ENCODE results near the gene THSD7B. TPM values are rescaled to one million over a fixed set of nuclear protein-coding genes. Genes with fewer than 3 reads are reported as not detected.
A peak's percentile ranks its signal among the peaks of the same experiment; 100 is the strongest.
"Not testable (repeated sequence)": the region's sequence is repeated elsewhere in the genome, so short reads cannot be mapped to it uniquely, and the experiment has no call there.

The THSD7B gene
- 2.1 TPM for total RNA-seq

GRCh38 chr2:136765256-136766072, at the start of gene THSD7B:
Gene THSD7B (plus strand): TSS chr2:136765545. CDS start chr2:136882179, 116,634 bp downstream.
- peak within 1 kb of the TSS; percentile 53 to 60 (median 58) for H3K4me3 ChIP-seq (ENCODE audit: low read length in 3 of 3)
- H3K9me3 ChIP-seq (ENCODE audit: control insufficient read depth in 3 of 3, low read length in 3 of 3): no peaks in the 10 kb centered on the region
- H3K4me1 ChIP-seq (ENCODE audit: control insufficient read depth in 3 of 3, insufficient read depth in 3 of 3, low read length in 3 of 3): peaks cover 11 to 13% (median 11%) of the 10 kb centered on the region in 3 donors
- H3K36me3 ChIP-seq (ENCODE audit: control insufficient read depth in 3 of 3, insufficient read depth in 3 of 3, low read length in 3 of 3): no peaks in the 10 kb centered on the region
- no peak within 1 kb of the TSS for H3K27ac ChIP-seq (ENCODE audit: low read depth, low read length)
- H3K27me3 ChIP-seq (ENCODE audit: control insufficient read depth in 3 of 3, insufficient read depth in 3 of 3, low read length in 3 of 3): peaks cover 25 to 34% (median 29%) of the 10 kb centered on the region in 3 donors
- H3K9ac ChIP-seq (ENCODE audit: low read depth in 1 of 3, low read length in 3 of 3): peak within 1 kb of the TSS in 1 of 3 donors; percentile 16

GRCh38 chr2:136718273-136718672, 47.1 kb upstream of the THSD7B start:
- Histone ChIP-seq H3K4me3 (ENCODE audit: low read length in 3 of 3) (no peak overlapping the region), H3K9me3 (ENCODE audit: control insufficient read depth in 3 of 3, low read length in 3 of 3) (peaks cover 0 to 2% (median 0%) of the 10 kb centered on the region in 3 donors), H3K27me3 (ENCODE audit: control insufficient read depth in 3 of 3, insufficient read depth in 3 of 3, low read length in 3 of 3) (no peaks in the 10 kb centered on the region), H3K4me1 (ENCODE audit: control insufficient read depth in 3 of 3, insufficient read depth in 3 of 3, low read length in 3 of 3) (no peaks in the 10 kb centered on the region), H3K9ac (ENCODE audit: low read depth in 1 of 3, low read length in 3 of 3) (no peak overlapping the region), H3K27ac (ENCODE audit: low read depth, low read length) (no peak overlapping the region), H3K36me3 (ENCODE audit: control insufficient read depth in 3 of 3, insufficient read depth in 3 of 3, low read length in 3 of 3) (no peaks in the 10 kb centered on the region)

DNA sequence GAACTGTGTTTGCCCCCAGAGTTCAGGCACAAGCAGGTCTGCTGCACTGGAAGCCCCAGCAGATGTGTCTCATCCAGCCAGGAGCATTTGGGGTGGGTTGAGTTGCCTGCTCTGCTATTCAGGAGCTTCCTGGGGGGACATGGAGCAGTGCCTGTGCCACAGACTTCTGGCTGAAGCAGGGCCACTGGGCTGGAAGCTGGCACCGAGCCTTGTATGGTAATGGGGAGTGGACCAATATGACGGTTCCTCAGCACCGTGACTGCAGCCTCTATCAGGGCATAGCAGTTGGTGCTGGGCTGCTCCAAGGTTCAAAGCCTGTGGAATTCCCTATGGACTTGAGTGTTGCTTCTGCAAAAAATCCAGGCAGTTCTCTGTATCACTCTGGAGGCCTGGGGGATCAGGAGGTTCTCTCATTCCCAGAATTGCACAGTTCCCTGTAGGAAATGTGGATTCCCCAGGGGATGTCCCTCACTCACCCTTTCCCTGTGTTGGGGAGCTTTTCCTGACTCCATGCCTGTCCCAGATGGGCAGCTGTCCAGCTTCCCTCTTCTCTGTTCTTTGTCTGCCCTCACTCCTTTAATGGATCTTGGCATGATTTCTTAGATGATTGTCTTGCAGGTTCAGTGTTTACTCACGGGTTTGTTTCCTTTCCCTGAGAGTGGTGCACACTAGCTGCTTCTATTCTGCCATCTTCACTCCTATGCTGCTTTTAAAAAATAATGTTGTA, 37.2 kb upstream of the THSD7B start:
- Histone ChIP-seq H3K9me3 (ENCODE audit: control insufficient read depth in 3 of 3, low read length in 3 of 3) (no peaks in the 10 kb centered on the region), H3K27me3 (ENCODE audit: control insufficient read depth in 3 of 3, insufficient read depth in 3 of 3, low read length in 3 of 3) (no peaks in the 10 kb centered on the region), H3K4me1 (ENCODE audit: control insufficient read depth in 3 of 3, insufficient read depth in 3 of 3, low read length in 3 of 3) (no peaks in the 10 kb centered on the region), H3K4me3 (ENCODE audit: low read length in 3 of 3) (no peak overlapping the region), H3K36me3 (ENCODE audit: control insufficient read depth in 3 of 3, insufficient read depth in 3 of 3, low read length in 3 of 3) (no peaks in the 10 kb centered on the region), H3K9ac (ENCODE audit: low read depth in 1 of 3, low read length in 3 of 3) (no peak overlapping the region), H3K27ac (ENCODE audit: low read depth, low read length) (no peak overlapping the region)

DNA sequence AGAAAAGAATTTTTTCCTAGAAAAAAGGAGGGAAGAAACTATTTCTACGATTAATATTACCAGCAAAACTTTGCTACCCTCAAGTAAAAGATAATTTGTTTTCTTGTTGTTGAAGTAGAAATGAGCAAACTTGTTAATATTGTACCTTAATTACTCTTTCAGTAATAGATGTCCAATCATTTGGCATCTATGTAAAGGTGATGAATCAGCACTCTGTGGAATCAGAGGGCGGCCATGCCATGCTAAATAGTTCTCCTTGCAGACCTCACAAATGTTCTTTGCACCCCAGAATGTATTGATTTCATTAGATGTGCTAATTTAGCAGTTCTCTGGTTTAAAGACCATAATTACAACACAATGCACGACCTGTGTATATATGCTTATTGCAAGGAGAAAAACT, 29.1 kb upstream of the THSD7B start:
- Histone ChIP-seq H3K27me3 (ENCODE audit: control insufficient read depth in 3 of 3, insufficient read depth in 3 of 3, low read length in 3 of 3) (no peaks in the 10 kb centered on the region), H3K9me3 (ENCODE audit: control insufficient read depth in 3 of 3, low read length in 3 of 3) (no peaks in the 10 kb centered on the region), H3K27ac (ENCODE audit: low read depth, low read length) (no peak overlapping the region), H3K36me3 (ENCODE audit: control insufficient read depth in 3 of 3, insufficient read depth in 3 of 3, low read length in 3 of 3) (no peaks in the 10 kb centered on the region), H3K4me3 (ENCODE audit: low read length in 3 of 3) (no peak overlapping the region), H3K9ac (ENCODE audit: low read depth in 1 of 3, low read length in 3 of 3) (no peak overlapping the region), H3K4me1 (ENCODE audit: control insufficient read depth in 3 of 3, insufficient read depth in 3 of 3, low read length in 3 of 3) (no peaks in the 10 kb centered on the region)

GRCh38 chr2:136738044-136738443, 27.3 kb upstream of the THSD7B start:
- Histone ChIP-seq H3K27ac (ENCODE audit: low read depth, low read length) (no peak overlapping the region), H3K4me1 (ENCODE audit: control insufficient read depth in 3 of 3, insufficient read depth in 3 of 3, low read length in 3 of 3) (no peaks in the 10 kb centered on the region), H3K4me3 (ENCODE audit: low read length in 3 of 3) (no peak overlapping the region), H3K27me3 (ENCODE audit: control insufficient read depth in 3 of 3, insufficient read depth in 3 of 3, low read length in 3 of 3) (no peaks in the 10 kb centered on the region), H3K9me3 (ENCODE audit: control insufficient read depth in 3 of 3, low read length in 3 of 3) (no peaks in the 10 kb centered on the region), H3K36me3 (ENCODE audit: control insufficient read depth in 3 of 3, insufficient read depth in 3 of 3, low read length in 3 of 3) (no peaks in the 10 kb centered on the region), H3K9ac (ENCODE audit: low read depth in 1 of 3, low read length in 3 of 3) (no peak overlapping the region)

- Histone ChIP-seq H3K9me3 (ENCODE audit: control insufficient read depth in 3 of 3, low read length in 3 of 3) (no peaks in the 10 kb centered on the region), H3K27ac (ENCODE audit: low read depth, low read length) (no peak overlapping the region)
Measured at GRCh38 chr2:136741471-136741870, 23.9 kb upstream of the THSD7B start.

DNA sequence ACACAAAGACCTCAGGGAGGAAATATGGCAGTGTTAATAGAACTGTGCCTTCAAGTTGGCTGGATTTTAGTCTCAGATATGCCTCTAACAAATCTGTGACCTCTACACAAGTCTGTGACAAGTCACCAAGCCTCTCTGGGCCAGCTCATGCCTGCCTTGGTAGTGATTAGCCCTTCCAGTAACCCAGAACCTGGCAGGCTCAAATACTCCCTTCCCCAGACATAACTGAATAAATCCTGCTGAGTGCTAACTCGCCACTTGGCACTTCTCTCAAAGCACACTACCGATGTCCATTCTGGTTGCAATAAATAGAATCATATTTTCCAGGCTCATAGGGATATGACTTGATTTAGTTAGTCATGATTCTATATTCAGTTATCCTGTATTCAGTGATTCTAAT, 15.3 kb upstream of the THSD7B start:
- Histone ChIP-seq H3K36me3 (ENCODE audit: control insufficient read depth in 3 of 3, insufficient read depth in 3 of 3, low read length in 3 of 3) (no peaks in the 10 kb centered on the region), H3K9ac (ENCODE audit: low read depth in 1 of 3, low read length in 3 of 3) (no peak overlapping the region), H3K27me3 (ENCODE audit: control insufficient read depth in 3 of 3, insufficient read depth in 3 of 3, low read length in 3 of 3) (no peaks in the 10 kb centered on the region), H3K4me3 (ENCODE audit: low read length in 3 of 3) (no peak overlapping the region), H3K9me3 (ENCODE audit: control insufficient read depth in 3 of 3, low read length in 3 of 3) (peaks cover 0 to 2% (median 0%) of the 10 kb centered on the region in 3 donors), H3K4me1 (ENCODE audit: control insufficient read depth in 3 of 3, insufficient read depth in 3 of 3, low read length in 3 of 3) (no peaks in the 10 kb centered on the region), H3K27ac (ENCODE audit: low read depth, low read length) (no peak overlapping the region)

More at GRCh38 chr2:136741471-136741870, 23.9 kb upstream of the THSD7B start:
- H3K4me3 ChIP-seq (ENCODE audit: low read length in 3 of 3): no peak overlapping the region
- H3K27me3 ChIP-seq (ENCODE audit: control insufficient read depth in 3 of 3, insufficient read depth in 3 of 3, low read length in 3 of 3): no peaks in the 10 kb centered on the region
- no peak overlapping the region for H3K9ac ChIP-seq (ENCODE audit: low read depth in 1 of 3, low read length in 3 of 3)
- H3K4me1 ChIP-seq (ENCODE audit: control insufficient read depth in 3 of 3, insufficient read depth in 3 of 3, low read length in 3 of 3): no peaks in the 10 kb centered on the region
- no peaks in the 10 kb centered on the region for H3K36me3 ChIP-seq (ENCODE audit: control insufficient read depth in 3 of 3, insufficient read depth in 3 of 3, low read length in 3 of 3)

- no peaks in the 10 kb centered on the region for H3K36me3 ChIP-seq (ENCODE audit: control insufficient read depth in 3 of 3, insufficient read depth in 3 of 3, low read length in 3 of 3)
- H3K9ac ChIP-seq (ENCODE audit: low read depth in 1 of 3, low read length in 3 of 3): no peak overlapping the region
- no peak overlapping the region for H3K27ac ChIP-seq (ENCODE audit: low read depth, low read length)
- no peak overlapping the region for H3K4me3 ChIP-seq (ENCODE audit: low read length in 3 of 3)
- no peaks in the 10 kb centered on the region for H3K27me3 ChIP-seq (ENCODE audit: control insufficient read depth in 3 of 3, insufficient read depth in 3 of 3, low read length in 3 of 3)
- H3K4me1 ChIP-seq (ENCODE audit: control insufficient read depth in 3 of 3, insufficient read depth in 3 of 3, low read length in 3 of 3): no peaks in the 10 kb centered on the region
- peaks cover 0 to 2% (median 0%) of the 10 kb centered on the region in 3 donors for H3K9me3 ChIP-seq (ENCODE audit: control insufficient read depth in 3 of 3, low read length in 3 of 3)
Measured at GRCh38 chr2:136751406-136751805, 13.9 kb upstream of the THSD7B start.

DNA sequence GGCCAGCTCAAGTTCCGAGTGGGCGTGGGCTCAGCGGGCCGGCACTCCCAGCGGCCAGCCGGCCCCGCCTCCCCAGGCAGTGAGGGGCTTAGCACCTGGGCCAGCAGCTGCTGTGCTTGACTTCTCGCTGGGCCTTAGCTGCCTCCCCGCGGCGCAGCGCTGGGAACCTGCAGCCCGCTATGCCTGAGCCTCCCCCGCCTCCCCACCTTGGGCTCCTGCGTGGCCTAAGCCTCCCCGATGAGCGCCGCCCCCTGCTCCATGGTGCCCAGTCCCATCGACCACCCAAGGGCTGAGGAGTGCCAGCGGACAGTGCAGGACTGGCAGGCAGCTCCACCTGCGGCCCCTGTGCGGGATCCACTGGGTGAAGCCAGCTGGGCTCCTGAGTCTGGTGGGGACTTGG, 6.8 kb upstream of the THSD7B start:
- H3K36me3 ChIP-seq (ENCODE audit: control insufficient read depth in 3 of 3, insufficient read depth in 3 of 3, low read length in 3 of 3); H3K4me1 ChIP-seq (ENCODE audit: control insufficient read depth in 3 of 3, insufficient read depth in 3 of 3, low read length in 3 of 3); H3K27ac ChIP-seq (ENCODE audit: low read depth, low read length); H3K4me3 ChIP-seq (ENCODE audit: low read length in 3 of 3); H3K9me3 ChIP-seq (ENCODE audit: control insufficient read depth in 3 of 3, low read length in 3 of 3); H3K9ac ChIP-seq (ENCODE audit: low read depth in 1 of 3, low read length in 3 of 3); H3K27me3 ChIP-seq (ENCODE audit: control insufficient read depth in 3 of 3, insufficient read depth in 3 of 3, low read length in 3 of 3): not testable (repeated sequence)
